Smooth muscle cell (in vitro differentiated cells): ENCODE results near the gene ENKUR. TPM values are rescaled to one million over a fixed set of nuclear protein-coding genes. Genes with fewer than 3 reads are reported as not detected.

Source experiments
- DNase-seq: peaks from one replicate; lab custom pipeline; 2025; ENCODE audit not compliant: unreplicated experiment; lab: John Stamatoyannopoulos, UW
- H2AFZ ChIP-seq: fragments of 200-600 bp; sonication (generic); 2 replicates; pipeline ENCODE4 v1.6.0; 2016; ENCODE audit warnings: antibody characterized with exemption, low read depth, mild to moderate bottlenecking
- H3F3A ChIP-seq: fragments of 200-600 bp; sonication (generic); 2 replicates; pipeline ENCODE4 v1.6.0; 2017; ENCODE audit warnings: antibody characterized with exemption, low read depth
- H3K27ac ChIP-seq: fragments of 200-600 bp; sonication (generic); 2 replicates; pipeline ENCODE4 v1.5.1; 2016; ENCODE audit warnings: low read depth, mild to moderate bottlenecking
- H3K27me3 ChIP-seq: fragments of 200-600 bp; sonication (generic); 2 replicates; pipeline ENCODE4 v1.6.1; 2016; ENCODE audit warnings: low read depth, mild to moderate bottlenecking
- H3K36me3 ChIP-seq: fragments of 200-600 bp; sonication (generic); 2 replicates; pipeline ENCODE4 v1.5.1; 2016; ENCODE audit warnings: low read depth
- H3K4me1 ChIP-seq: fragments of 200-600 bp; sonication (generic); 2 replicates; pipeline ENCODE4 v1.5.1; 2016; ENCODE audit warnings: low read depth
- H3K4me2 ChIP-seq: fragments of 200-600 bp; sonication (generic); 2 replicates; pipeline ENCODE4 v1.6.0; 2016; ENCODE audit warnings: mild to moderate bottlenecking
- H3K4me3 ChIP-seq: fragments of 200-600 bp; sonication (generic); 2 replicates; pipeline ENCODE4 v1.5.1; 2016; ENCODE audit warnings: mild to moderate bottlenecking
- H3K79me2 ChIP-seq: fragments of 200-600 bp; sonication (generic); 2 replicates; pipeline ENCODE4 v1.6.0; 2016; ENCODE audit warnings: low read depth, mild to moderate bottlenecking
- H3K9ac ChIP-seq: fragments of 200-600 bp; sonication (generic); 2 replicates; pipeline ENCODE4 v1.6.0; 2016; ENCODE audit warnings: low read depth
- H3K9me3 ChIP-seq: fragments of 200-600 bp; sonication (generic); replicated peaks from 2 replicates; pipeline ENCODE4 v1.5.1; 2016; ENCODE audit warnings: low read depth
- H4K20me1 ChIP-seq: fragments of 200-600 bp; sonication (generic); 2 replicates; pipeline ENCODE4 v1.6.0; 2016; ENCODE audit warnings: low read depth
- CTCF ChIP-seq: fragments of 200-600 bp; sonication (generic); IDR thresholded peaks from 2 replicates; pipeline ENCODE4 v1.5.1; 2017; ENCODE audit warnings: borderline replicate concordance, mild to moderate bottlenecking, antibody characterized with exemption; ENCODE audit not compliant: insufficient read depth, poor library complexity, severe bottlenecking
- WGBS: methylation state at CpG from one replicate; pipeline ENCODE4 v1.1.7; 2016; ENCODE audit warnings: low lambda C conversion rate; 5-methylcytosine and 5-hydroxymethylcytosine counted together
- polyA plus RNA-seq: library from polyadenylated mRNA; unstranded; fragments of >200 nt; fragmentation: Nextera tagmentation; extraction: Ambion mirVana; gene quantifications from 2 replicates; pipeline ENCODE4 v1.2.1, GENCODE V29; 2016
- total RNA-seq: library from RNA; depleted of rRNA; stranded (reverse); fragments of >200 nt; gene quantifications from 2 replicates; pipeline ENCODE4 v1.2.3, GENCODE V29; 2014

Gene ENKUR
- 0.09 and 0.58 TPM in 2 replicates for total RNA-seq
- 0.39 TPM in 1 of 2 replicates, not detected in the other for polyA plus RNA-seq

- Histone ChIP-seq H3F3A (peaks cover 7% of the 10 kb centered on the region), H3K4me2 (peak within 1 kb of the TSS; percentile 88), H4K20me1 (no peaks in the 10 kb centered on the region), H3K4me3 (peak within 1 kb of the TSS; percentile 60), H3K36me3 (no peaks in the 10 kb centered on the region), H3K4me1 (peaks cover 10% of the 10 kb centered on the region), H3K27me3 (no peaks in the 10 kb centered on the region), H3K79me2 (peaks cover 8% of the 10 kb centered on the region), H3K27ac (peak within 1 kb of the TSS; percentile 78), H3K9me3 (no peaks in the 10 kb centered on the region), H2AFZ (peak within 1 kb of the TSS; percentile 99), H3K9ac (peak within 1 kb of the TSS; percentile 62)
- peak; percentile 82 for DNase-seq
- WGBS: 2% methylated on average over 16 of the region's 16 CpGs
- TF ChIP-seq CTCF: no peak
These were observed at the start of gene ENKUR for GRCh38 chr10:25015828-25016375. Gene ENKUR (minus strand): TSS chr10:25016158. CDS start chr10:25015936, 222 bp downstream.

GRCh38 chr10:25064401-25064800 lies 48.4 kb upstream of the ENKUR start:
- Histone ChIP-seq H3K79me2 (no peaks in the 10 kb centered on the region), H3K9ac (no peak overlapping the region), H3K4me3 (no peak overlapping the region), H4K20me1 (no peaks in the 10 kb centered on the region), H3F3A (no peaks in the 10 kb centered on the region), H3K27me3 (no peaks in the 10 kb centered on the region), H3K4me1 (no peaks in the 10 kb centered on the region), H3K27ac (no peak overlapping the region), H3K9me3 (no peaks in the 10 kb centered on the region), H3K36me3 (no peaks in the 10 kb centered on the region), H2AFZ (no peak overlapping the region), H3K4me2 (no peak overlapping the region)
- no peak for DNase-seq
- WGBS: 91% methylated on average over 2 of the region's 2 CpGs
- no peak for TF ChIP-seq CTCF

- Histone ChIP-seq H3K9me3 (no peaks in the 10 kb centered on the region), H2AFZ (no peak overlapping the region), H3K36me3 (no peaks in the 10 kb centered on the region), H3K9ac (no peak overlapping the region), H3K79me2 (no peaks in the 10 kb centered on the region), H3K27me3 (no peaks in the 10 kb centered on the region), H3K4me1 (no peaks in the 10 kb centered on the region), H3F3A (no peaks in the 10 kb centered on the region), H4K20me1 (no peaks in the 10 kb centered on the region), H3K4me3 (no peak overlapping the region), H3K4me2 (no peak overlapping the region), H3K27ac (no peak overlapping the region)
- DNase-seq: no peak
- 96% methylated on average over 8 of the region's 8 CpGs for WGBS
- no peak for TF ChIP-seq CTCF
These were observed 47.7 kb upstream of the ENKUR start for GRCh38 chr10:25063644-25064043.

- Histone ChIP-seq H3K27ac (peak overlapping the region; percentile 96), H3K27me3 (no peaks in the 10 kb centered on the region), H3K4me1 (no peaks in the 10 kb centered on the region), H3F3A (no peaks in the 10 kb centered on the region), H3K4me3 (no peak overlapping the region), H3K4me2 (no peak overlapping the region), H3K9ac (no peak overlapping the region), H4K20me1 (no peaks in the 10 kb centered on the region), H3K79me2 (no peaks in the 10 kb centered on the region), H3K9me3 (no peaks in the 10 kb centered on the region), H2AFZ (no peak overlapping the region), H3K36me3 (no peaks in the 10 kb centered on the region)
- no peak for DNase-seq
- TF ChIP-seq CTCF: no peak
- 100% methylated on average over 1 of the region's 1 CpG for WGBS
These were observed 47.2 kb upstream of the ENKUR start for GRCh38 chr10:25063157-25063556.
